ENCODE results near the gene DMRTB1.

Gene DMRTB1

DNA sequence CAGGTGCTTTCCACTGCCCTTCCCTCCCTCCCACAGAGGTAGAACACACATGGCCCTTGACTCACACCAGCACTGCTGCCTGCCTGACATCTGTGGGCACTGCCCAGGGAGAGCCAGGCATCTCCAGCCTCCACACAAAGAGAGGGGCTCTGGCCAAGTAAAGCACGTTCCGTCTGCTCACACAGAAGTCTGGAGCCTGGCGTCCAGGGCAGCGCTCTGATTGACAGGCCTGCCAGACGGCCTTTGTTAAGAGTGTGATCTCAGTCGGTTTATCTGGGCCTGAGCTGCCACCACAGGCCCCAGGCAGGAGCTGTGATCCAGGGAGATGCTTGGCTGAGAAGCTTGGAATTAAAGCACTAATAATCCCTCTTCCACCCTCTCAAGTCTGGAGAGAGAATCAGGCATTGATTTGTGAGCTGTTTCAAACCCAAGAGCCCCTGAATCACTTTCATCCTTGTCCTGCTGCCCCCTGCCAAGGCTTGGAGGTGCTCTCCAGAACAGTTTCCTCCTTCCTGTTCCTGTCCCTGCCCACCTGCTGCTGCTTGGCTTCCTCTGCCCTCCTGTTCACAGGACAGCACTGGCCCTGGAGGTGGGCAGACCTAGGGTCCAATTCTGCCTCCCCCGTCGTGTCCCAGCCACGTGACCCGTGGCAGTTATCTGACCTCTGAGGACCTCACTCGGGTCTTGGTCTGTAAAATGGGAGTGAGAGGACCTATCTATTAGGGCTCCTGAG is 3.7 kb downstream of the DMRTB1 start:
- no peak overlapping the region for H3K4me3 ChIP-seq (ENCODE audit: severe bottlenecking)
- no peaks in the 10 kb centered on the region for H3K9me3 ChIP-seq (ENCODE audit: severe bottlenecking)
- DNase-seq (ENCODE audit: low spot score), result no peak
- TF ChIP-seq, protein P1, sequence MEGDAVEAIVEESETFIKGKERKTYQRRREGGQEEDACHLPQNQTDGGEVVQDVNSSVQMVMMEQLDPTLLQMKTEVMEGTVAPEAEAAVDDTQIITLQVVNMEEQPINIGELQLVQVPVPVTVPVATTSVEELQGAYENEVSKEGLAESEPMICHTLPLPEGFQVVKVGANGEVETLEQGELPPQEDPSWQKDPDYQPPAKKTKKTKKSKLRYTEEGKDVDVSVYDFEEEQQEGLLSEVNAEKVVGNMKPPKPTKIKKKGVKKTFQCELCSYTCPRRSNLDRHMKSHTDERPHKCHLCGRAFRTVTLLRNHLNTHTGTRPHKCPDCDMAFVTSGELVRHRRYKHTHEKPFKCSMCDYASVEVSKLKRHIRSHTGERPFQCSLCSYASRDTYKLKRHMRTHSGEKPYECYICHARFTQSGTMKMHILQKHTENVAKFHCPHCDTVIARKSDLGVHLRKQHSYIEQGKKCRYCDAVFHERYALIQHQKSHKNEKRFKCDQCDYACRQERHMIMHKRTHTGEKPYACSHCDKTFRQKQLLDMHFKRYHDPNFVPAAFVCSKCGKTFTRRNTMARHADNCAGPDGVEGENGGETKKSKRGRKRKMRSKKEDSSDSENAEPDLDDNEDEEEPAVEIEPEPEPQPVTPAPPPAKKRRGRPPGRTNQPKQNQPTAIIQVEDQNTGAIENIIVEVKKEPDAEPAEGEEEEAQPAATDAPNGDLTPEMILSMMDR (IDR thresholded peaks at IDR 0.05; ENCODE audit: poor library complexity, severe bottlenecking), result no peak
- no peaks in the 10 kb centered on the region for H3K27me3 ChIP-seq (ENCODE audit: insufficient read depth, poor library complexity, severe bottlenecking)
- no peaks in the 10 kb centered on the region for H3K4me1 ChIP-seq (ENCODE audit: insufficient read depth, poor library complexity, severe bottlenecking)
- no peak overlapping the region for H3K27ac ChIP-seq (ENCODE audit: poor library complexity, severe bottlenecking)
- ATAC-seq (ENCODE audit: low read depth), result no peak
- H3K36me3 ChIP-seq (ENCODE audit: low read depth), result no peaks in the 10 kb centered on the region

DNA sequence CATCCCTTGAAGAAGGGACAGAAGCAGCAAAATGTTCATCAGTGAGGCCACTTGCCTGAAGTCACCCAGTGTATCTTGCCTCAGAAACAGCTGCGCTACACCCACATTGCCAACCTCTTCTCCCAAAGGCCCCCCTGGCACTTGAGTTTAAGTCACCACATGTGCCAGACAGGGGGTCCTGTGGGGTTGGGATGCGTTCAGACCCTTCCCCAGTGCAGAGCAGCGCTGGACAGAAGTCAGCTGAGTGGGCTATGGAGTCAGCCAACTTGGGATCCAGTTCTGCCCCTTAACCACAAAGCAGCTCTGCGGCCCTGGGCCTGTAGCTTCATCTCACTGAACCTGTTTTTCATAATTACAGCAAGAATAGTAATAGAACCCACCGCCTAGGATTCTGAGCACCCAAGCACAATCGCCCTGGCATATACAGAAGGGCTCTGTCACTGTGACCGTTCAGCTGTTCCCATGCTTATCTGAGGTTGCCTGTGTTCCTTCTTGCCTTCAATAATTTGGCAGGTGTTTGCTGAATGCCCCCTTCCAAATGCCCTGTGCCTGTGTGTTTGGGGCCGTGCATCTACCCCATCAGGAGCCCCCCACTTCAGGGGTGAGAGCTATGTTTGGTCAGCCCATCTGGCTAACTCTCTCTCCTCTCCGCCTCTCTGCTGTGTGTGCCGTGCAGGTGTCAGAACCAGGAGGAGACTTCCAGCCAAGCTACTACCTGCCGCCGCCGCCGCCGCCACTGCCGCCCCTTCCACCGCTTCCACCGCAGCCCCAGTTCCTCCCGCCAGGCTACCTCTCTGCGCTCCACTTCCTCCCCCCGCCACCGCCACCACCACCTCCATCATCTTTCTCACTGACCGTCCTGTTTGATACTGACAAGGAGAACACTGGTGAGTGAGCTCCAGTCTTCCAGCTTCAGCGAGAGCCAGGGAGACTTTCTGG is 5.0 kb downstream of the DMRTB1 start:
- Histone ChIP-seq H3K4me1 (ENCODE audit: insufficient read depth, poor library complexity, severe bottlenecking) (no peaks in the 10 kb centered on the region), H3K4me3 (ENCODE audit: severe bottlenecking) (no peak overlapping the region), H3K27me3 (ENCODE audit: insufficient read depth, poor library complexity, severe bottlenecking) (no peaks in the 10 kb centered on the region), H3K9me3 (ENCODE audit: severe bottlenecking) (no peaks in the 10 kb centered on the region), H3K27ac (ENCODE audit: poor library complexity, severe bottlenecking) (no peak overlapping the region), H3K36me3 (ENCODE audit: low read depth) (no peaks in the 10 kb centered on the region)
- no peak for ATAC-seq (ENCODE audit: low read depth)
- no peak for DNase-seq (ENCODE audit: low spot score)
- TF ChIP-seq, protein P1 (IDR thresholded peaks at IDR 0.05; ENCODE audit: poor library complexity, severe bottlenecking), result no peak

DNA sequence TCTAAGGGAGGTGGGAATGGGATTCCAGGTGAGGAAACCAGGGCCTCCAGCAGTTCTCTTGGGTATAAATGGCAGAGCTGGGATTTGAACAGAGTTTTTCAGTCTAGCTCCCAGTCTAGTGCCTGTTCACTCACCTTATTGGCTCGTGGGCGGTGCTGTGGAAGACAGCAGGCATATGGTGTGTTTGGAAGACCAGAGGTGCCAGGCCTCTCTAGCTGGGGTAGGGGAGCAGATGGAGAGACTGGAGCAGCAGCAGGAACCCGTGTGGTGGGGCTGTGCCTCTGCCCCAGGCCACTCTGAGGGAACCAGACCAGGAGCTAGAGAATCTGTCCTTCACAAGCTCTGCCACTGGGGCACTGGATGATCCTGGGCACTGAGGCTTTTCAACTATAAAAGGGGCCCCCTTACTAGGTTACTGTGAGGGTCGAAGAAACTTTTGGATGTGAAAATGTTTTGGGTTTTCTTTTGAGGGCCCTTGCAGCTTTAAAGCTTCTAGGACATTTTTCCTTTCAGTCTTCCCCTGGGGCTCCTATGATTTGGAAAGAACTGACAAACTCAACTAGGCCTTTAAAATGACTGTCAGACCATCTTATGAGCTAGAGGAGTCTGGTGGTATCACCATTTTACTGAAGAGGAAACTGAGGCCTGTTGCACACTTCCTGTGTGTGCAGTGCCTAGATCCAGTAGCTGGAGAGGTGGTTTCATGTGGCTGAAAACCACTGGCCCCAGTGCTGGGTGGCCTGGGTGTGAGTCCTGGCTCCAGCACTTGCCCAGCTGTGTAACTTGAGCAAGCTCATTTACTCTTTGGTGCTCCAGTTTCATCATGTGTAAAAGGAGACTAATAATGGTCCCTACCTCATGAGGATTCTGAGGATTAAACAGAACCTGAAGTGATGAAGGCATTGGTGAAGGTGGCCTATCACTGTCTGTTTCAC is 6.1 kb downstream of the DMRTB1 start:
- no peaks in the 10 kb centered on the region for H3K27me3 ChIP-seq (ENCODE audit: insufficient read depth, poor library complexity, severe bottlenecking)
- TF ChIP-seq, protein P1 (IDR thresholded peaks at IDR 0.05; ENCODE audit: poor library complexity, severe bottlenecking), result no peak
- no peaks in the 10 kb centered on the region for H3K4me1 ChIP-seq (ENCODE audit: insufficient read depth, poor library complexity, severe bottlenecking)
- H3K4me3 ChIP-seq (ENCODE audit: severe bottlenecking), result no peak overlapping the region
- DNase-seq (ENCODE audit: low spot score) (no peak), ATAC-seq (ENCODE audit: low read depth) (no peak)
- H3K9me3 ChIP-seq (ENCODE audit: severe bottlenecking), result no peaks in the 10 kb centered on the region
- no peak overlapping the region for H3K27ac ChIP-seq (ENCODE audit: poor library complexity, severe bottlenecking)
- no peaks in the 10 kb centered on the region for H3K36me3 ChIP-seq (ENCODE audit: low read depth)

- H3K36me3 ChIP-seq (ENCODE audit: low read depth), result no peaks in the 10 kb centered on the region
- H3K27ac ChIP-seq (ENCODE audit: poor library complexity, severe bottlenecking), result no peak overlapping the region
- H3K4me1 ChIP-seq (ENCODE audit: insufficient read depth, poor library complexity, severe bottlenecking), result no peaks in the 10 kb centered on the region
- H3K27me3 ChIP-seq (ENCODE audit: insufficient read depth, poor library complexity, severe bottlenecking), result no peaks in the 10 kb centered on the region
- TF ChIP-seq, protein P1 (IDR thresholded peaks at IDR 0.05; ENCODE audit: poor library complexity, severe bottlenecking), result no peak
- ATAC-seq (ENCODE audit: low read depth), result no peak
- no peaks in the 10 kb centered on the region for H3K9me3 ChIP-seq (ENCODE audit: severe bottlenecking)
- DNase-seq (ENCODE audit: low spot score), result no peak
- H3K4me3 ChIP-seq (ENCODE audit: severe bottlenecking), result no peak overlapping the region
These were observed 8.2 kb downstream of the DMRTB1 start for GRCh38 chr1:53467391-53467790.
